Right renal cortex interstitium (tissue), 3 donors: ENCODE data around the gene BCAR3. TPM values are rescaled to one million over a fixed set of nuclear protein-coding genes. Genes with fewer than 3 reads are reported as not detected.
"Not testable (repeated sequence)": the region's sequence is repeated elsewhere in the genome, so short reads cannot be mapped to it uniquely, and the experiment has no call there.

ENCODE experiments used
- DNase-seq, 3 donors: peaks; one replicate each; pipeline ENCODE4 v3.0.0-alpha.2; 2013; ENCODE audit warnings: low read depth in 3 of 3, low spot score in 2 of 3
- polyA plus RNA-seq, 3 donors: library from polyadenylated mRNA; unstranded; fragments of 120-200 nt; gene quantifications; one replicate each; pipeline ENCODE4 v1.2.1, GENCODE V29; 2013; ENCODE audit not compliant: insufficient read length in 3 of 3

The BCAR3 gene
- polyA plus RNA-seq, 3 donors: 24.5 to 26.6 (median 24.5) TPM

GRCh38 chr1:93690341-93690740 is 8.7 kb upstream of the BCAR3 start:
- DNase-seq: no peak

GRCh38 chr1:93689521-93690223 is 8.0 kb upstream of the BCAR3 start:
- DNase-seq: no peak

GRCh38 chr1:93687542-93687941 is 5.9 kb upstream of the BCAR3 start:
- DNase-seq: no peak

- no peak for DNase-seq
Observed at GRCh38 chr1:93686504-93687250, 5.0 kb upstream of the BCAR3 start.

- no peak for DNase-seq
Observed at GRCh38 chr1:93685918-93686317, 4.3 kb upstream of the BCAR3 start.

- DNase-seq: no peak
Observed at GRCh38 chr1:93683234-93683633, 1.6 kb upstream of the BCAR3 start.

GRCh38 chr1:93681989-93682412 is 364 bp upstream of the BCAR3 start:
- DNase-seq: no peak

- peak; percentile 53 to 78 (median 59) for DNase-seq
Observed at GRCh38 chr1:93680420-93681100, 1.1 kb downstream of the BCAR3 start.

GRCh38 chr1:93680076-93680419 is 1.6 kb downstream of the BCAR3 start:
- DNase-seq: no peak

- no peak for DNase-seq
Observed at GRCh38 chr1:93679546-93679945, 2.1 kb downstream of the BCAR3 start.

GRCh38 chr1:93678946-93679480 is 2.6 kb downstream of the BCAR3 start:
- DNase-seq: no peak

GRCh38 chr1:93678491-93678890 is 3.1 kb downstream of the BCAR3 start:
- no peak for DNase-seq

- no peak for DNase-seq
Observed at GRCh38 chr1:93677729-93678128, 3.9 kb downstream of the BCAR3 start.

GRCh38 chr1:93676427-93676826 is 5.2 kb downstream of the BCAR3 start:
- DNase-seq: no peak

GRCh38 chr1:93675931-93676330 is 5.7 kb downstream of the BCAR3 start:
- DNase-seq: no peak

GRCh38 chr1:93675271-93675670 is 6.4 kb downstream of the BCAR3 start:
- no peak for DNase-seq

- DNase-seq: not testable (repeated sequence)
Observed at GRCh38 chr1:93674071-93674470, 7.6 kb downstream of the BCAR3 start.

GRCh38 chr1:93673163-93673829 is 8.3 kb downstream of the BCAR3 start:
- DNase-seq: no peak

- DNase-seq: no peak
Observed at GRCh38 chr1:93672477-93673162, 9.0 kb downstream of the BCAR3 start.

- DNase-seq: no peak
Observed at GRCh38 chr1:93672069-93672468, 9.6 kb downstream of the BCAR3 start.
